Measurements from ENCODE around the gene BCAS3.

BCAS3 gene

GRCh38 chr17:61279476-61280145 lies 602.0 kb downstream of the BCAS3 start:
- peak in 1 of 2 donors; percentile 70 for DNase-seq (ENCODE audit: low read depth in 2 of 2)
- TF ChIP-seq CTCF (IDR thresholded peaks at IDR 0.05; ENCODE audit: low read depth, low read length) = no peak

GRCh38 chr17:61280338-61280737 lies 602.7 kb downstream of the BCAS3 start:
- H3K4me3 ChIP-seq (replicated peaks in 1 of 2; ENCODE audit: low read depth in 2 of 2, low read length in 2 of 2) = no peak overlapping the region
- no peak for TF ChIP-seq CTCF (IDR thresholded peaks at IDR 0.05; ENCODE audit: low read depth, low read length)
- DNase-seq (ENCODE audit: low read depth in 2 of 2) = no peak

More at GRCh38 chr17:61279476-61280145, 602.0 kb downstream of the BCAS3 start:
- H3K4me3 ChIP-seq (replicated peaks in 1 of 2; ENCODE audit: low read depth in 2 of 2, low read length in 2 of 2) = no peak overlapping the region

DNA sequence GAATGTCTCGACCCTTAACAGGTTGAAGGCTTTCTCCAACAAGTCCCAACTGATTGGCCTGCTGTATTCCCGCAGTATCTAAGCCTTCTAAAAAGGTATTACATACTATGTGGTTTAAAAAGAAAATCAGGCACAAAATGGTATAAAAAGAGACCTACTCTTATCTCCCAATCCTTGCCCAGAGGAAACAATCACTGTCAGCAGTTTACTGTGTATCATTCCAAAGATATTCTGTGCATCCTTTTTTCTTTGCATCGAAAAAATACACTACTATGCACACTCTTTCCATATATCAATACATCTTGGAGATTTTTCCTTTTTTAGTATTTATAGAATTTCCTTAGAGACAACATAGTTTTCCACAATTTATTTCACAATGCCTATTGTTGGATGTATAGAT lies 603.2 kb downstream of the BCAS3 start:
- no peak for TF ChIP-seq CTCF (IDR thresholded peaks at IDR 0.05; ENCODE audit: low read depth, low read length)
- no peak overlapping the region for H3K4me3 ChIP-seq (replicated peaks in 1 of 2; ENCODE audit: low read depth in 2 of 2, low read length in 2 of 2)
- DNase-seq (ENCODE audit: low read depth in 2 of 2) = no peak

DNA sequence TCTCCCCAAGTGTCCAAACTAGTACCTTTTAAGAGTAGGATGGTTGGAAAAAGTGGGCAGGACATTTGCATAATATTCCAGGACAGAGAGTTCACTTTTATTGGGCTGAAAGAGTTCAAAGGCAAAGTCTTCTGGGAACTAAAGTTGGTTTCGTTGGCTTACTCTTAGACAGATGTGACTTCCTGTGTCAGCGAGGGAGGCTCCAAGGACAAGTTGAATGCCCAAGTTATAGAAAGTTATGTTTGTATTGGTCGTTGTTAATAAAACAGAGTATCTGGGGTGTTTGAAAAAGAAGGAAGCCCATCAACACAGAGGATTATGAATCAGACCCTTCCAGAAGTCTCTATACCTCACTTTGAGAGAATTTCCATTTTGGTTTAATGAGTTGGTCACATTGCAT lies 604.7 kb downstream of the BCAS3 start:
- no peak for DNase-seq (ENCODE audit: low read depth in 2 of 2)
- H3K4me3 ChIP-seq (replicated peaks in 1 of 2; ENCODE audit: low read depth in 2 of 2, low read length in 2 of 2) = no peak overlapping the region
- no peak for TF ChIP-seq CTCF (IDR thresholded peaks at IDR 0.05; ENCODE audit: low read depth, low read length)

- H3K4me3 ChIP-seq (replicated peaks in 1 of 2; ENCODE audit: low read depth in 2 of 2, low read length in 2 of 2) = no peak overlapping the region
- TF ChIP-seq CTCF (IDR thresholded peaks at IDR 0.05; ENCODE audit: low read depth, low read length) = no peak
- DNase-seq (ENCODE audit: low read depth in 2 of 2) = no peak
These were observed 605.4 kb downstream of the BCAS3 start for GRCh38 chr17:61283043-61283442.

DNA sequence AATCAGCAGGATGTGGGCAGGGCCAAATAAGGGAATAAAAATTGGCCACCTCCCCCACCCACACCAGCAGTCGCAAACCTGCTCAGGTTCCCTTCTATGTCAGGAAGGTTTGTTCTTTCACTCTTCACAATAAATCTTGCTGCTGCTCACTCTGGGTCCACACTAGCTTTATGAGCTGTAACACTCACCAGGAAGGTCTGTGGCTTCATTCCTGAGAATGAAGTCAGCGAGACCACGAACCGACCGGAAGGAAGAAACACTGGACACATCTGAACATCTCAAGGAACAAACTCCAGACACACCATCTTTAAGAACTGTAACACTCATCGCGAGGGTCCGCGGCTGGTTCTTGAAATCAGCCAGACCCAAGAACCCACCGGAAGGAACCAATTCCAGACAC lies 606.5 kb downstream of the BCAS3 start:
- no peak overlapping the region for H3K4me3 ChIP-seq (replicated peaks in 1 of 2; ENCODE audit: low read depth in 2 of 2, low read length in 2 of 2)
- DNase-seq (ENCODE audit: low read depth in 2 of 2) = peak; percentile 40 to 89
- TF ChIP-seq CTCF (IDR thresholded peaks at IDR 0.05; ENCODE audit: low read depth, low read length) = no peak

GRCh38 chr17:61284746-61285145 lies 607.1 kb downstream of the BCAS3 start:
- TF ChIP-seq CTCF (IDR thresholded peaks at IDR 0.05; ENCODE audit: low read depth, low read length) = no peak
- DNase-seq (ENCODE audit: low read depth in 2 of 2) = no peak
- no peak overlapping the region for H3K4me3 ChIP-seq (replicated peaks in 1 of 2; ENCODE audit: low read depth in 2 of 2, low read length in 2 of 2)
